Stimulated activated CD8-positive, alpha-beta memory T cell treated with anti-CD3 and anti-CD28 coated beads, Interleukin-15, amount 100 ng/mL, for 24 hours (primary cell): ENCODE results near the gene GALNT2.

ENCODE experiments used
- DNase-seq: peaks from one replicate; pipeline ENCODE4 v3.0.0-alpha.2; 2020; ENCODE audit warnings: low read depth

GALNT2 gene

DNA sequence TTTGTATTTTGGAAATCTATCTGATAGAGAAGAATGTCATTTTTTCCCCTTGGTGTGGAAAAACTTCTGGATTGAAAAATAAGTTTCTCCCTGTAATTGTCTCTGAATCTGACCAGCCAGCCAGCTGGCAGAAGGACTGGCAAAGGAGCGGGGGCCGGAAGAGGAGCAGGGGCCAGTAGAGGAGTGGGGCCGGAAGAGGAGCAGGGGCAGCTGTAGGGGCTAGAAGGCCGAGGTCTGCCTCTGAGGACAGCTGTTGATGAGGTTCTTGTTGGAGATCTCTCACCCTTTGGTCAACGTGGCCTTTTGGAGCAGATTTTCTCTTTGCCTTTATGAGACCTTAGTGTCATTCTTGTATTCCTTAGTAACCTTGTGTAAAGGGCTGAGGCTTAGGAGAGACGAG is 121.8 kb downstream of the GALNT2 start:
- no peak for DNase-seq

DNA sequence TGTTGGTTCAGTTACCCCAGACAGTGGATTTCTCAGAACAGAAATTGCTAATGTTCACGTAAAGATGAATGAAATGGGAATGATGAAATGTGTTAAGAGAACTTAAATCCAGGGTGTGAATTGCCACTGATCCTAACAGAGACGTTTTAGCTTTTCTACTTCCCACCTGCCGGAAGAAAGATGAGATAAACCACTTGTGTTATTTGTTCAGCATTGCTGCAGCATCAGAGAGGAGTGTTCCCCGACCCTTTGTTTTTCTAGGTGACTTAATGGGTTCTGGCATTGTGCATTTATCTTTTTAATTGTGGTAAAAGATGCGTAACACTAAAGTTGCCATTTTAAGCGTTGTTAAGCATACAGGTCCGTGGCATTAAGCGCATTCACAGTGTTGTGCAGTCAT is 122.3 kb downstream of the GALNT2 start:
- no peak for DNase-seq

DNA sequence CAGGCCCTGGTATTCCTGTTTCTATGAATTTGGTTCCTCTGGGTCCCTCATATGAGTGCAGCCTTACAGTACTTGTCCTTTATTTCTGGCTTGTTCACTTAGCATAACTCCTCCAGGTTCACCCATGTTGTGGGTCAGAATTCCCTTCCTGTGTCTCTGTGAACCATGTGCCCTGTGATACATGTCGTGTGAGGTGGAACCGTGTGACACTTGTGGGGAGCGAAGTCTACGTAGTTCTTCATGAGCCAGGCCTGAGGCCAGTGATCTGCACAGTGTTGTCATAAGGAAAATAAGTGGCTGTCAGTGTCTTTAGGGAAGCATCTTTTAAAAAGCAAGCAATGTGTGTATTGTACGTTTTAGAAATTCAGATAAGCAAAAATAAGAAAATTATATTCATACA is 122.8 kb downstream of the GALNT2 start:
- DNase-seq = no peak

DNA sequence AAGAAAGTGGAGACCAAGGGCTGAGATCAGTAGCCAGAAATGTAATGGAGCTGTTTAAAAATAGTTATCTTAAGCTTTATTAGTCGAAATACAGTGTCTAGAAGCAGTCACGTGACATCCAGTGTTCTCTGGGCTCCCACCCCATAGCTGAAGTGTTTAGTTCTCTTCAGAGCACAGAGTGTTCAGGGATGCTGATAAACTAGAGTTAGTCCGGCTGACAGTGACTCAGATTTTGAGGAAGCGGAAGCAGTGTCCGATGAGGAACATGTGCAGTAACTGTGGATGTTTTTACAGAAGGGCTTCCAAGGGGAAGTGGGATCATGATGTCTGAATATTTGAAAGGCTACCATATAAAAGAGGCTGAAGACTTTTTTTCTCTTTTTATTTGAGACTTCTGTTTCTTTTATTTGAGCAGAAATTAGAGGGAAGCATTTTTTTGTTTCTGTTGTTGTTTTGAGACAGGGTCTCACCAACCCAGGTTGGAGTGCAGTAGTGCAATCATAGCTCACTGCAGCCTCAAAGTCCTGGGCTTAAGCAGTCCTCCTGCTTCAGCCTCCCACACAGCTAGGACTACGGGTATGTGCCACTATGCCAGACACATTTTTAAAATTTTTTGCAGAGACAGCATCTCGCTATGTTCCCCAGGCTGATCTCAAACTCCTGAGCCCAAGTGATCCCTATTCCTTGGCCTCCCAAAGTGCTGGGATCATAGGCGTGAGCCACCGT is 124.2 kb downstream of the GALNT2 start:
- no peak for DNase-seq

DNA sequence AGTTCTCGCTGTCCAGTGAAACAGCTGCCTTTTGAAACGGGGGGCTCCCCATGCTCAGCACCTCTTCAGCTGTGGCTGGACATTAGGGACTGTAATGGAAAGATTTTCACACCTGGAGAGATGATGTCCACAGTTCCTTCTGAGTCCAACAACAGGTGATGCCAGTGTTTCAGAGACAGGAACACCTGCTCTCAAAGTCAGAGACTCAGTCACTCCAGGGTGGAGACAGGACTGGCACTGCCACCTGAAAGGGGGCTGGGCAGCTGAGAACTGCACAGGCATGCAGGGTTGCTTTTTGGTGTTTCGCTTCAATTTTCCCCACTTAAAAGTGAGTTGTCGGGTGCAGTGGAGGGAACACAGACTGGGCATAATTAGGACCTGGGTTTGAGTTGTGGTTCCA is 124.8 kb downstream of the GALNT2 start:
- no peak for DNase-seq

DNA sequence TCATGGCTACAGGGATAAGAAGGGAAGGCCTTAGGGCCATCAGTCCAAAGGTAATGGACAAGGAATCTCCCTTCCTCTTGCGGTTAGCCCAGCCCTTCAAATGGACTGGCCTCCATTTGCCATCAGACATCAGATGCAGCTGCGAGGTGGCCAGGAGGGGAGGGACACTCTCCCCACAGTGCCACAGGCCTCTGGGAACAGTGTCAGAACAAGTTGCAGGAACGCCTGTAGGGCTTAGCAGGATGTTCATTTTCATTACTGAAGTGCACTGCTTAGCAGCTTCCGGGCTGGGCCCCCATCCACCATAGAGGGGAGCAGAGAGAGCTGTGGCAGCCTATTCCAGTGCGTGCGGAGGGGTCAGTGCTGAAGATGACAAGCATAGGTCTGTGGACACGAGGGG is 127.5 kb downstream of the GALNT2 start:
- no peak for DNase-seq

DNA sequence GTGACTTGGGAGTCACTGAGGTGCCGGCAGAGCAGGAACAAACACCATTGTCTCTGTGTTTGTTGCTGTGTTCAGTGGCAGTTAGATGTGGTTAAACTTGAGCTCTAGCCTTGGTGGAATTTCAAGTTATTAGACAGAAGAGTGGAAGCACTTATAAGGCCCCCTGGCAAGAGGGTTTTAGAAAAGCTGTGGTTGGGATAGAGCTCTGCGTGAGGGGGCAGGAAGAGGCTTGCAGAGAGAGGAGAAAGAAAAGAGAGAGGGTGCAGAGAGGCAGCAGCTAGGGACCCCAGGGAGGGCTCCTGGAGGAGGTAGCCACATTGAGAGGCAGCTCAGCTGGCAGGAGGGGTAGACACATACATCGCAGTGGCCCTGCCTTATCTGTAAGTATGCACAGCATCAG is 128.2 kb downstream of the GALNT2 start:
- DNase-seq = no peak

DNA sequence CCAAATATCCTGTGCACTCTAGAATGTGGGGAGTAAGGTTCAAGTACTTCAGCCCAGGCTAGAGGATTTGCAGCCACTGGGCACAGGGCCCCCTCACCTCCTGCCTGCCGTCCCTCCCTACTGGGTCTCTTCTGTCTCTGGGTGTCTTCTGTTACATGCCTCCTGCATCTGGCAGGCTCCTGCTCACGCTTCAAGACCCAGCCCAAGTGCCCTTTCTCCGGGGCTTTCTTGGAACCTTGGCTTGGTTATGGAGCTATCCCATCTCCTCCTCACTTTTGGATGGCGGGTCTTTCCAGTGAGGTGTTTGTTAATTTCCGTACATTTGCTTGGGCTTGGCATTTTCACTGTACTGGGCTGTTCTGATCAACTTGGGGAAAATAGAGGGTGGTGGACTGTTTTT is 129.0 kb downstream of the GALNT2 start:
- no peak for DNase-seq

DNA sequence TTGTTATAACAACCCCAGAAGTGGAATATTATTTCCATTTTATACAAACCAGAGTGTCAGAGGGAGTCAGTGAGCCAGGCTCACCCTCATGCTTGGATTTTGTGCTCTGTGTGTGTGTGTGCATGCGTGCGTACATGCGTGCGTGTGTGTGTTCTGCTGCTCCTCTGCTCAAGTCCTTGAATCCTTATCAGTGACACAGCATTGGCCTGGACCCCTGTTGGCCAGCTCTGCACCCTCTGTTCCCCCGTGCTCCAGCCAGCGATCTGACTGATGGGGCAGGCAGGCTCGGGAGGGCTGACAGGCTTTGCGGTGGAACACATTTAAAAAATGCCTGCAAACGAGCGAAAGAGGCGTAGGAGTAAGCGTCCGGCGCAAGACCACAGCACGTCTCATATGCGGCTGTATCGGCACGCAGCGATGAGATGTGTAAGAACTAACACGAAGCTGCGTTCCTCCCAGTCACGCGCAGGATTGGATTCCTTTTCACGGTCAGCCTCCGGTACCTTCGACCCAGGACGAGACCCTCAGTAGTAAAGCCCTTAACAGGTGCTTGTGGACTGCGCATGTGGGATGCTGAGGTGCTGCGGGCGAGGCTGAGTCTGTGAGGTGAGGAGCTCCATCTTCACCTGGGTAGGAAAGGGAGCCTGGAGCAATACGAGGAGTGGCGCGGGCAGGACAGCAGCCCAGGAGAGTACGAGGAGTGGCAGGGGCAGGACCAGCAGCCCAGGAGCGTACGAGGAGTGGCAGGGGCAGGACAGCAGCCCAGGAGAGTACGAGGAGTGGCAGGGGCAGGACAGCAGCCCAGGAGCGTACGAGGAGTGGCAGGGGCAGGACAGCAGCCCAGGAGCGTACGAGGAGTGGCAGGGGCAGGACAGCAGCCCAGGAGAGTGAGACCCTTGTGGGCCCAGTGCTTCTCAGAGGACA is 130.9 kb downstream of the GALNT2 start:
- DNase-seq = no peak

DNA sequence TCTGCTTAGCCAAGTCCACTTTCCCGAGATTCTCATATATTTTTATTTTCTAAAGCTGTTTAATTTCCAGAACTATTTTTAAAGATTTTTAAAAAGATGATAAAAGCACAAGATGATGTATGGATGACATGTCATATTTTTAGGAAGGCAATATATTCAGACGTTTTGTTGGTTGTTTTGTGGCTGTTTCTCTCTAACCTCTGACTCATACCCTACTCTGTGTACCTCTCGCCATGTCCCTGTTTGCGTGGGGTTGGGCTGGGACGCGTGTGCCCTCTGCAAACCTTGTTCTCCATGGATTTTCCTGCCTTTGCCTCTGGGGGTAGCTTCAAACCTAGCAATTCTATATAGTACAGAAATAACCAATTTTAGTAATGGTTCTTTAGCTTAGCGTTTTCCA is 132.0 kb downstream of the GALNT2 start:
- no peak for DNase-seq

DNA sequence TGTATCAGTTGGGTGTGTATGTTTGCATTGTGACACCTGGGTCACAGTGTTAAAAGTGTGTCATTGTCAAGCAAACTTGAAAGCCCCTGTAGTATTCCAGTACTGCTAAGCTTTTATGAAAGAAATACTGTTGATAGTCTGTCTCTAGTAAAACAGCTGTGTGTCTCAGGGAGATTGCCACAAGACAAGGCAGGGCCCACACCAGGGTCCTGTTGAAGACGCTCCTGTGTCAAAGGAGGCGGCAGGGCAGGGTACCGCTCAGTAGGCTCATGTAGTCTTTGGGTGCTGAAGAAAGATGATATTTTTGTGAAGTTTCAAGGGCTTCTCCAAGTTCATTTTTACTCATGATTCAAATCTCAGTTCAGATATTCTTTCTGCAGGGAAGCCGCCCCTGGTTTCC is 132.5 kb downstream of the GALNT2 start:
- no peak for DNase-seq

DNA sequence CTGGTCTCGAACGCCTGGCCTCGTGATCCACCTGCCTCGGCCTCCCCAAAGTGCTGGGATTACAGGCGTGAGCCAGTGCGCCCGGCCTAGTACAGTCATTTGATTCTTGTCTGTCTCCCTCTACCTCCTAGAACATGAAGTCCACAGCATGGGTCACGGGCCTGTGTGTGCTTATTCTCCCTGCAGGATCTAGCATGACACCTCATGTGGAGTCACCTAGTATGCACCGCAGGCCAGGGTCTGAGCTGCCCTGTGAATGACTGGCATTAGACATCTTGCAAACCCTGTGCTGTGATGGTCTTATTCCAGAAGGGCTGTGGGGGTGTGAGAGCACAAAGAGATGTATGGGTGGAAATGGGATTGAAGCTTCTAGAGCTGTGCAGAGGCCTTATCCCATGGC is 133.2 kb downstream of the GALNT2 start:
- no peak for DNase-seq

DNA sequence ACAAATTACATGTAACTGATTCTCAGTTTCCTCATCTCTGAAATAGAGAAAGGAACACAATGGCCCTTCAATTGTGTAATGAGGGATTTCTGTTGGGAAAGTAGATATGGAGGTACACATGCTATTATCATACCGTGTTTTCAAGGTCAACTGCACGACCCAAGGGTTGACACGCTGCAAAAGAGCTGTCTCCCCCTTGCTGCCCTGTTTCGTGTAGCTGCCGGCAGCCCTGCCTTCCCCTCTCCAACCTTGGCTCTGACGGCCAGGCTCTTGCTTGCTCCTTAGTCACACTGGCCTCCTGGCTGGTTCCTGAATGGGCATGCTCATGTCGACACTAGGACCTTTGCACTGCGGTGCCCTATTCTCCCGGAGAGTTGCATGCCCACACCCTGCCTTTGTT is 134.4 kb downstream of the GALNT2 start:
- no peak for DNase-seq

DNA sequence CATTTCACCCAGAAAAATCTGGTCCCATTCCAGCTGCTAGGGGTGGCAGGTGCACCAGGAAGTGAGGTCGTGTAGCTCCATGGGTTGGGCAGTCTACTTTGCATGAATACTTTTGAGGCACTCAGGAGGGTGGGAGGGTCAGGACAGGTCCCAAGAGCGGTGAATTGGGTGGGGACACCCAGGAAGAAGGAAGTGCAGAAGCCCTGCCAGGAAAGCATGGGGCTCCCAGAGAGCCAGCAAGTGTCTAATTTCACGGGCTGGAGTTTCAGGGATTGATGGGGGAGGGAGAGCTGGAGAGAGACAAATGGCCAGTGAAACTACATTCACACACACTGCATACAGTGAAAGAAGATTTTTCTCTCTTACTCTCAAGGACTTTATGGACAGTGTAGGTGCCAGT is 137.8 kb downstream of the GALNT2 start:
- no peak for DNase-seq

DNA sequence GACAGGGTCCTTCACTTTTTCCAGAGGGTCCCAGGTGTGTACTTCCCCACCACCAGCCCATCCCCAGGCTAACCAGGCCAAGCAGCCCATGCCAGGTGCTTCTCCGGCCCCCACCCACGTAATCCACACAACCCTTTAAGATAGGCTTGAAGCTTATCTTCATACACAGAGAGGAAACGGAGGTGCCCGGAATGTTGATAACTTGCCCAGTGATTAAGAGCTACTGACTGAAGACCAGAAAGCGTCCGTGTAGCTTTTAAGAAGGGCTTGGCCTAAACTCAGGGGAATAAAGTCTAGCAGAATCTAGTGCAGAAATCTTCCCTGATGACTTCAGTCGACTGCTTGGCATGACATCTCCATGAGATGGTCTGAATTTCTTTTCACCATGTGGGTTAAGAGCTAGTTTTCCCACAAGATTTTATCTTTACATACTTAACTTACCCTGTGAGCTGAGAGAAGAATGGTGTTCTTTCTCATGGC is 138.7 kb downstream of the GALNT2 start:
- no peak for DNase-seq

DNA sequence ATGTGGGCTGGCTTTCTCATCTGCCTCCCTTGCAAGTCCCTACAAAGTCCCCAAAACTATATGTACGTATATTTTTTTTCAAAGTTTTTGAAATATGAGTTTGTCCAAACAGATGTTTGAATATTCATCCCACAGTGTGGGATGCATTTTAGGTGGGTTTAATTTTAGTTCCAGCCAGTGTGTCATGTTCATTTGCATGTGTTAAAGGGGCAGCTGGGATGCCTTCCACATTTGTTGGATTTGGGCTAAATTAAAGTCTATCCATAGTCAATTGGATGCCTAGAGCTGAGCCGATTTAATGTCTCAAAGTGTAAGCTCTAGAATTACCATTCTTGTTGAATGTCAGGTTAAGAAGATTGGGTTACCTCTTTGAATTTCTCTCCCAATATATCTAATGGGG is 139.2 kb downstream of the GALNT2 start:
- DNase-seq = no peak

DNA sequence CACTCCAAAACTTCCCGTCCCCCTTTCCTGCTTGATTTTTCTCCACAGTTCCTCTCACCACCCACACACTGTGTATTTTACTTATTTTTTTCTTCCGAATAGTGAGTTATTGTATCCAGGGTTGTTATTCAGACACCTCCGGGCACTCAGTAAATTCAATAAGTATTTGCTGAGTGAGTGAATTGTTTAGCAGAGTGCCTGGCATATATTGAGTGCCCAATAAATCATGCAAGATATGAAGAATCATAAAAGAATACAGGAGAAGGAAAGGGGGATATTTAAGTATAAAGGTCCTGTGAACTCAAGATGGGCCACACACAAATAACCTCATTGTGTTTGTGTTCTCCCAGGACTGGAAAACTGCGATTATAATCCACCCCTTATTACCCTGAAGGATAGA is 139.9 kb downstream of the GALNT2 start:
- DNase-seq = no peak

DNA sequence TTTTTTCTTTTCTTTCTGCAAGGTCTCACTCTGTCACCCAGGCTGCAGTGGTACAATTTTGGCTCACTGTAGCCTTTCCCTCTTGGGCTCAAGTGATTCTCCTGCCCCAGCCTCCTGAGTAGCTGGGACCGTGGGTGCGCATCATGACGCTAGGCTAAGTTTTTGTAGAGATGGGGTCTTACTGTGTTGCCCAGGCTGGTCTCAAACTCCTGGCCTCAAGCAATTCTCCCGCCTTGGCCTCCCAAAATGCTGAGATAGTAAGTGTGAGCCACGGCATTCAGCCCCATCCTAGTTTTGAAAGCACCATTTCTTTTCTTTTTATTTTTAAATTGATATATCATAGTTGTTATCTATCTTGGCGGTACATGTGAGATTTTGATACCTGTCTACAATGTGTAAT is 140.6 kb downstream of the GALNT2 start:
- no peak for DNase-seq

DNA sequence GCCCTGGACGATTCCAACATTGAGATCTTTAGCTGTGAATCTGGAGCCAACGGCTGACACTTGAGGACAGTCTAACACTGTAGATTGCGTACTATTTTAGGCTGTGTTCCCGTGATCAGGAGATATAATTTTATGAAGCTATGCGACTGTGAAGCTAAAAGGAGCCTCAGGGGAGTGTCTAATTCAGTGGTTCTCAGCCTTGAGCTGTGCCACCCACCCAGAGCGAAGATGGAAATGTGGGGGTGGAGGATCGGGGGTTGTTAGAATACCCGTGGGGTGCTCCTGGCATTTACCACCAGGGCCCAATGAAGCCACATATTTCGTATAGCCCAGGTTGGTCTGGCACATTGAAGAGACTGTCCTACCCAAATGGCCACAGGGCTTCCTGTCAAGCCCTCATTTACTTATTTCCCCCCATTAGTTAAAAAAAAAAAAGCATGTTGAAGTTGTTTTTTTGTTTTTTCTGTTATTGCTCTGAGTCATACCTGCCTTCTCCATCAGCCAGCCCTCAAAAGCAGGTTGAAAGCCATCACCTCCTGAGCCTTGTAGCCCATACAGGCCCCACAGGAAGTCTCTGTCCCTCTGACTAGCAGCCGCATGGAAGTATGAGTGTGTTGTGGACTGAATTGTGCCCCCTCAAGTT is 141.7 kb downstream of the GALNT2 start:
- no peak for DNase-seq

DNA sequence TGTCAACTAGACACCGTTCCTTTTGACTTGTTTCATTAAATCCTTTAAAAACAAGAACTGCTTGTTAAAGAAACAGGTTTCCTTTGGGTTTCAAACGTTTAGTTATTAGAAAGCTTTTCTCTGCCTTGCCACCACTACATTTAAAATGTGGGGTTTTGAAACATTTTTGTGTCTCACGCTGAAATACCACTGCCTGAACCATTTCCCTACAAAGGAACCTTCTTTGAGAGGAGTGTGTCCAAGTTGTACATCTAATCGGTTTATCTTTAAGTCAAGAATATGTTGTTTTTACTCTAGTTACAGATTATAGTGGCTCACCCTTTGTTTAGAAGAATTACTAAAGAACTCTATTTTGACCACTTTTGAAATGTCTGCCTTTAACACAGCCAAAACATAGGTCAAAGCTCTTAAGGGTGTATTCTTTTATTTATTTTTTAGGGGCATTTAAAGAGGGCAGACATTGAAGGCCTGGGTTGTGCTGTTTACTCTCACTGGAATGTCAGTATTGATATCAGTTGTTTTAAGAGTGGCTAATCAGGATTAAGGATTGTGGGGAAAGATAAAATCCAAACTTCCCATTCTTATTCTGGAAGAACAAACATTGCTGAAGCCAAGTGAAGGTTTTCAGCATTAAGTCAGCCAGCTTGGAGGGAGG is 143.4 kb downstream of the GALNT2 start:
- no peak for DNase-seq

DNA sequence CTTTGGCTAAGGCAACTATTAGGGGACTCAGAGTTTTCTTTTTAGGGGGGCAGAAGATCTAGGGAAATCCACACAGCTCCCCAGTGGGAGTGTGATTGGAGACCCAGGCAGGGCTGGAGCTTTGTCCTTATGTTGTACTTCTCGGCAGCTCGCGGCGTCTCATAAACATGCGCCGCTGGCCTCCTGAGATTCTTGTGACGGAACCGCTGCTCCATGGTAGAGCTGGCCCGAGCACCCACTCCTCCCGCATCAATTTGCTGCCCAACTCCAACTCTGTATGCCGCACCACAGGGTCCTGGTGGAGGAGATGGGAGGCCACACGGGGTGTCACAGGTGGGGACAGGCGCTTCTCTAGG is 143.9 kb downstream of the GALNT2 start:
- no peak for DNase-seq

DNA sequence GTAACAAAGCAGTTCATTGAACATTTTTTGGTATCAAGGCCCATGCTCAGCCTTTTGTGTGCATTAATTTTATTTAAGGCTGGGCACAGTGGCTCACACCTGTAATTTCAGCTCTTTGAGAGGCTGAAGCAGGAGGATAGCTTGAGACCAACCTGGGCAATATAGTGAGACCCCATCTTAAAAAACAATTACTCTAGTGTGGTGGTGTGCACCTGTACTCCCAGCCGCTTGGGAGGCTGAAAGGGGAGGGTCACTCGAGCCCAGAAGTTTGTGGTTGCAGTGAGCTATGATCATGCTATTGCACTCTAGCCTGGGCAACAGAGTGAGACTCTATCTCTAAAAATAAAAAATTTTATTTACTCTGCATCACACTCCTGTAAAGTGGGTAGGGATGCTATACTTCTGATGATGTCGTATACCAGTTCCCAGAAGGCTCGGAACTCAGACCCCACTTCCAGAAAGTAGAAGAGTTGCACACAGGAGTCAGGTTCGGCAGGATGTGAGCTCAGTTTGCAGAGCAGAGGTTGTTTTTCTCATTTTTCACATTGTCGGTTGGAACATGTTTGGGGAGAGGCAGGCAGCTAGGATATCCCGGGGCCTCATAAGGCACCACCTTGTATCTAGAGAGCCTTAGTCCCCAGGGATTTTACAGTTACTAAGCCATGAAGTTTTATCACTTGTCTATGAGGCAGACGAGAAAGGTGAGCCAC is 144.6 kb downstream of the GALNT2 start:
- no peak for DNase-seq
